Daoy (cell line): ENCODE measurements around the gene F12. TPM values are rescaled to one million over a fixed set of nuclear protein-coding genes. Genes with fewer than 3 reads are reported as not detected.
"Not testable (repeated sequence)": the region's sequence is repeated elsewhere in the genome, so short reads cannot be mapped to it uniquely, and the experiment has no call there.

Experiments used
- DNase-seq: peaks from one replicate; pipeline ENCODE4 v3.0.0-alpha.2; 2015; ENCODE audit warnings: low read depth
- total RNA-seq: library from RNA; depleted of rRNA; stranded (reverse); fragments of >200 nt; shearing (Covaris generic); gene quantifications from 2 replicates; pipeline ENCODE4 v1.2.3, GENCODE V29; 2014

Gene F12
- total RNA-seq, 1 experiment from 2014 or later = 9.6 TPM

- DNase-seq = no peak
Observed at GRCh38 chr5:177432143-177432838, 22.9 kb upstream of the F12 start.

- no peak for DNase-seq
Observed at GRCh38 chr5:177431317-177432142, 22.2 kb upstream of the F12 start.

DNA sequence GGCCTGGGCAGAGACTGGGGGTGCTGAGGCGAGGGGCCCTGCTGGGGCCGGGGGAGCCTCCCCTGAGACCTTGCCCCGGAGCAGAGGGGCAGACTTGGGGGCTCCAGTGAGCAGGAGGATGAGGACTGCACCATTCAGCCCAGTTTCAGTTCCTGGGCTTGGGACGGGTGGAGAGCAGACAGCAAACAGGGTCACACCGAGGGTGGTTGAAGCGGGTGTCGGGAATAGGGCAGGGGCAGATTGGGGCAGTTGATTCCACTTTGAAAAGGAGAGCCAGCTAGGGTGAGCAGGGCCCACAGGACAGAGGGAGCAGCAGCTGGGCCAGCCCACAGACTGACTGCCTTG lies 21.6 kb upstream of the F12 start:
- DNase-seq = no peak

GRCh38 chr5:177430140-177430951 lies 21.0 kb upstream of the F12 start:
- no peak for DNase-seq

GRCh38 chr5:177429248-177430040 lies 20.1 kb upstream of the F12 start:
- DNase-seq = no peak

GRCh38 chr5:177428574-177429217 lies 19.3 kb upstream of the F12 start:
- no peak for DNase-seq

- no peak for DNase-seq
Observed at GRCh38 chr5:177427919-177428573, 18.7 kb upstream of the F12 start.

- no peak for DNase-seq
Observed at GRCh38 chr5:177427211-177427822, 18.0 kb upstream of the F12 start.

DNA sequence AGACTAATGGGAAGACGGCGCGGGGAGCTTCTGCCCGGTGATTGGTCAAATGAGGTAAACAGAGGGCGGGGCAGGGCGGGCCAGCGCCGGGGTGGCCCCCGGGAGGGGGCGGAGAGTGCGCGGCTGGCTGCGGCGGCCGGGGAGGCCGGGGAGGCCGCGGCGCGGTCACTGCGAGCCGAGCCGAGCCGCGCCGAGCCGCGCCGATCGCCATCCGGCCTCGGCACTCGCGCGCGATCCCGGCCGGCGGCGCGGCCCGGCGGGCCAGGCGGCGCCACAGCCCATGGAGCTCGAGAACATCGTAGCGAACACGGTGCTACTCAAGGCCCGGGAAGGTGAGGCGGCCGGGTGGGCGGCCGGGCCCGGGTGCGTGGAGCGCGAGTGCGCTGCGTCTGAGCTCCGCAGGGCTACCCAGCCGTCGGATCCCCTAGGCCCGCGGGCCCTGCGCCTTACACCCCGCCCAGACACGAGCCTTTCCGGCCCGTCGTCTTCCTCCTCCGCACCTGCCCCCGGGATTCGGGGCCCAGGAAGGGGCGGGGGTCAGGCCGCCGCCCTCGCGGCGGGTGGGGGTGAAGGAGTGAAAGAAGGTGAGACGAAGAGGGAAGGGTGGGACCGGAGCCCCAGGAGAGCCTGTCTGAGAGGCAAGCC lies 17.3 kb upstream of the F12 start, which contains the start of gene GRK6:
GRK6 (plus strand) TSS at position 111 of the 645 bp plus-strand sequence; CDS start at position 281, 170 bp downstream.
- DNase-seq = peak; percentile 59

DNA sequence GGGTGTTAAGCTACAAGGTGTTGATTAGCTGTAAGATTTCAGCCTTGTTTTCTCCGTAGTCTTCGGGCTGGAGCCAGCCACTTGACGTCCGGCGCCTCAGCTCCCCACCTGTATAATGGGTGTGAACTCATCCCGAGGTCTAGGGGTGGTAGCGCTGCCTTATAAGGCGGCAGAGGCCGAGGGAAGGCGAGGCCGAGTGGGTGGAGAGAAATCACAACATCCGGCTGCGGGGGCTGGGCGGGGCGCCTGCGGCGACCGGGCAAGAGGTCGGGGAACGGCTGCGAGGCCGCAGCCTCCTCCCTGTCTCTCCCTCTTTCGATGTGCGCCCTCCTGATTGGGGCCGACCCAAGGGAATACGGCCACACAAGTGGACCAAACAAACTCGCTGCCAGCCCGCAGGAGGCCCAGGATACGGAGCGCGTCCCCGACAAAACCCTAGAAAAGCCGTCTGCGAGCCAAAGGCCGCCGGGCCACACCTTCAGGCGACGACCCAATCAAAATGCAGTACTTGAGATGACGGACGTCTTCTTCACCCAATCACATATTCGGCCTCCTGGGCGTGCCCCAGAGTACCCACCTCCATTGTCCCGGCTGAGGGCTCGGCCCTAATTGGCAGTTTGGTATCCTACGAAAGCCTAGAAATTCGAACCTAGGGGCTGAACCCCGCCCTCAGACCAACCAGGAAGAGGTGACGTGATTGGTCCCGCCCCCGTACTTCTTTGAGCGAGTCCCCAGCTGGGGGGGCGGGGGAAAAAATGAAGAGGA lies 16.6 kb upstream of the F12 start:
- DNase-seq = peak; percentile 100

- no peak for DNase-seq
Observed at GRCh38 chr5:177425196-177425800, 15.9 kb upstream of the F12 start.

DNA sequence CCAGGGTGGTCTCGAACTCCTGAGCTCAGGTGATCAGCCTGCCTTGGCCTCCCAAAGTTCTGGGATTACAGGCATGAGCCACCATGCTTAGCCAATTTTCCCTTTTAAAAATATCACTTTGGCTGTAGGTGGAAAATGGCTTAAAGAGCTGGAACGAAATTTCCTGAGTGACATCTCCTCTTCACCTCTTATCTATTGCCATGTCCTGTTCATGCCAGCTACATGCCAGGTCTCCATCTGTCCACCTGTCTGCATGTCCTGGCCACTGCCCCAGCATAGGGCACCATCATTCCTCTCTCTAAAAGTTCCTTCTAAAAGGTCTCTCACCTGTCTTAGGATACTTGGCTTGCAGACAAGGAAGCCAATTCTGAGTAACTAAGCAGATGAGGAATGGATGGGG lies 14.3 kb upstream of the F12 start:
- DNase-seq = no peak

GRCh38 chr5:177421062-177421798 lies 11.9 kb upstream of the F12 start:
- no peak for DNase-seq

GRCh38 chr5:177420472-177420871 lies 11.1 kb upstream of the F12 start:
- not testable (repeated sequence) for DNase-seq

DNA sequence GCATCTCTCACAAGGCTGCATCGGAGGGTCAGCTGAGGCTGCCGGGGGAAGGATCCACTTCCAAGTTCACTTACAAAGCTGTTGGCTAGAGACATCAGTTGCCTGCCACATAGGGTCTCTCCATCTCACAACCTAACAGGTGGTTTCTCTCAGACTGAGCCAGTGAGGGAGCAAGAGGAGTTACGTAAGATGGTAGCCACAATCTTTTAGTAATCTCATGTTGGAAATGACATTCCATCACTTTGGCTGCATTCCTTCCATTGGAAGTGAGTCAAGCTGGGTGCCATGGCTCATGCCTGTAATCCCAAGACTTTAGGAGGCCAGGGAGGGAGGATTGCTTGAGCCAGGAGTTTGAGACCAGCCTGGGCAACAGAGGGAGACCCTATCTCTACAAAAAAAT lies 9.7 kb upstream of the F12 start:
- no peak for DNase-seq

DNA sequence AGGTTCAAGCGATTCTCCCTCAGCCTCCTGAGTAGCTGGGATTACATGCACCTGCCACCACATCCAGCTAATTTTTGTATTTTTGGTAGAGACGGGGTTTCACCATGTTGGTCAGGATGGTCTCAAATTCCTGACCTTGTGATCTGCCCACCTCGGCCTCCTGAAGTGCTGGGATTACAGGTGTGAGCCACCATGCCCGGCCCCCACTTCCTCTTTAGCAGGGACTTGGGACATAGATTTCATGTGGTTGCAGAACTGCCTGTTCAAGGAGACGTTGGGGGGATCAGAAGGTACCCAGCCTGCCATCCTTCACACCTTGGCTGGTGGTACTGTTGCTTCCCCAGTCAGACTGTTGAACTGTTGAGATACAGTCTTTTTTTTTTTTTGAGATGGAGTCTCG lies 7.7 kb upstream of the F12 start:
- DNase-seq = not testable (repeated sequence)

- DNase-seq = no peak
Observed at GRCh38 chr5:177414481-177414880, 5.1 kb upstream of the F12 start.
